IMR-90 (cell line): ENCODE data around the gene XYLB.

ENCODE experiments used
- CEBPB ChIP-seq: IDR thresholded peaks from 2 replicates; pipeline ENCODE4 v1.6.1; 2012; ENCODE audit warnings: low read depth, low read length, improper control_type of control experiment
- CHD1 ChIP-seq: IDR thresholded peaks from 2 replicates; pipeline ENCODE4 v1.6.1; 2012; ENCODE audit warnings: low read depth, low read length, improper control_type of control experiment
- FOS ChIP-seq: fragments of 150-350 bp; IDR thresholded peaks from 2 replicates; pipeline ENCODE4 v1.6.1; 2016; ENCODE audit warnings: low read depth, low read length
- MXI1 ChIP-seq: IDR thresholded peaks from 2 replicates; pipeline ENCODE4 v1.6.1; 2012; ENCODE audit warnings: low read depth, mild to moderate bottlenecking, low read length, moderate library complexity, borderline replicate concordance
- POLR2A ChIP-seq: IDR thresholded peaks from 2 replicates; pipeline ENCODE4 v1.6.1; 2012; ENCODE audit warnings: mild to moderate bottlenecking, low read depth, low read length
- RAD21 ChIP-seq: IDR thresholded peaks from 2 replicates; pipeline ENCODE4 v1.6.1; 2012; ENCODE audit warnings: low read length, improper control_type of control experiment
- RCOR1 ChIP-seq: IDR thresholded peaks from 2 replicates; pipeline ENCODE4 v1.6.1; 2012; ENCODE audit warnings: mild to moderate bottlenecking, low read length, improper control_type of control experiment; ENCODE audit not compliant: insufficient replicate concordance
- TF ChIP-seq, protein P1 (sequence below): conservative IDR thresholded peaks from 2 replicates; pipeline ENCODE4 v1.5.1; 2012; ENCODE audit warnings: mild to moderate bottlenecking, low read depth, low read length, improper control_type of control experiment

DNA sequence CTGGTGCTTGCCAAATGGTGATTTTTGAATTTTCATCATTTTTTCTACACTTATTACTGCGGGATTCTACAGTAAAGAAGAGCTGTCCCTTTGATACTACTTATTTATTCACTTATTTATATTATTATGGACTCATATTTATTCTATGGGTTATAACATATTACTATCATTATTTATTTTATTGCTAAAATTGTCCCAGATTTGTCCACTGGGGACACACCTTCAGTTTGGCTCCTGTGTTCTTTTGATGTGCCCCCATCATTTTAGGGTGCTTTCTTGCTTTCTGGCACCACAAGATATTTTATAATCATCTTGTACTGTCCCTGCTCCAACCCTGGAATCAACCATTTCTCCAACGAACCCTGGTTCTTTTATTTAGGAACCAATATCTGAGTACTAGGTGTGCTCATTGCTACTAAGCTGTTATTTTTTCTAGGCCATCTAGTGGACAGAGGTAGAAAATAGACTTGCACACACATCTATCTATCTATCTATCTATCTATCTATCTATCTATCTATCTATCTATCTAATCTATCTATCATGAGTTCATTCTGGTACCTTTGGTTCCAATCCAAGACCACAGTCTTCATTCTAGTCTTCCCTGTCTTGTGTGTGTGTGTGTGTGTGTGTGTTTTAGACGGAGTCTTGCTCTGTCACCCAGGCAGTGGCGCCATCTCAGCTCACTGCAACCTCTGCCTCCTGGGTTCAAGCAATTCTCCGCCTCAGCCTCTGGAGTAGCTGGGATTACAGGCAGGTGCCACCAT is 48.5 kb upstream of the XYLB start:
- no peak for TF ChIP-seq POLR2A
- peak; percentile 24; the same call in 1 of the 2 replicates for TF ChIP-seq RAD21
- TF ChIP-seq, protein P1, sequence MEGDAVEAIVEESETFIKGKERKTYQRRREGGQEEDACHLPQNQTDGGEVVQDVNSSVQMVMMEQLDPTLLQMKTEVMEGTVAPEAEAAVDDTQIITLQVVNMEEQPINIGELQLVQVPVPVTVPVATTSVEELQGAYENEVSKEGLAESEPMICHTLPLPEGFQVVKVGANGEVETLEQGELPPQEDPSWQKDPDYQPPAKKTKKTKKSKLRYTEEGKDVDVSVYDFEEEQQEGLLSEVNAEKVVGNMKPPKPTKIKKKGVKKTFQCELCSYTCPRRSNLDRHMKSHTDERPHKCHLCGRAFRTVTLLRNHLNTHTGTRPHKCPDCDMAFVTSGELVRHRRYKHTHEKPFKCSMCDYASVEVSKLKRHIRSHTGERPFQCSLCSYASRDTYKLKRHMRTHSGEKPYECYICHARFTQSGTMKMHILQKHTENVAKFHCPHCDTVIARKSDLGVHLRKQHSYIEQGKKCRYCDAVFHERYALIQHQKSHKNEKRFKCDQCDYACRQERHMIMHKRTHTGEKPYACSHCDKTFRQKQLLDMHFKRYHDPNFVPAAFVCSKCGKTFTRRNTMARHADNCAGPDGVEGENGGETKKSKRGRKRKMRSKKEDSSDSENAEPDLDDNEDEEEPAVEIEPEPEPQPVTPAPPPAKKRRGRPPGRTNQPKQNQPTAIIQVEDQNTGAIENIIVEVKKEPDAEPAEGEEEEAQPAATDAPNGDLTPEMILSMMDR, result peak; percentile 41
- TF ChIP-seq FOS, result no peak
- no peak for TF ChIP-seq RCOR1
- no peak for TF ChIP-seq CEBPB
- TF ChIP-seq MXI1, result no peak
- no peak for TF ChIP-seq CHD1
